Astrocyte of the spinal cord (primary cell): ENCODE measurements around the gene PCED1A.

ENCODE experiments used
- DNase-seq: peaks from one replicate; pipeline ENCODE4 v3.0.0; 2011; ENCODE audit warnings: low read depth, low spot score
- H3K4me3 ChIP-seq: 2 replicates; pipeline ENCODE4 v1.5.1; 2011; ENCODE audit warnings: low read depth, mild to moderate bottlenecking, low read length, moderate library complexity
- CTCF ChIP-seq: IDR thresholded peaks from 2 replicates; pipeline ENCODE4 v1.5.1; 2012; ENCODE audit warnings: low read depth, mild to moderate bottlenecking, low read length, inconsistent platforms
- in situ Hi-C: cut with HindIII; loops from 2 replicates; pipeline ENCODE4 v1.10.0; 2017; ENCODE audit warnings: low sequenced_read_pairs

The PCED1A gene

GRCh38 chr20:2799688-2800520 is 40.6 kb downstream of the PCED1A start:
- in situ Hi-C loops: no loop called here
- H3K4me3 ChIP-seq: peak overlapping the region; percentile 36
- no peak for TF ChIP-seq CTCF
- DNase-seq: peak; percentile 16

GRCh38 chr20:2799271-2799670 is 41.2 kb downstream of the PCED1A start:
- no peak for DNase-seq
- no peak for TF ChIP-seq CTCF
- in situ Hi-C loops: no loop called here
- peak overlapping the region; percentile 36 for H3K4me3 ChIP-seq

- peak; percentile 62 for DNase-seq
- TF ChIP-seq CTCF: no peak
- in situ Hi-C loops: no loop called here
- H3K4me3 ChIP-seq: no peak overlapping the region
Observed at GRCh38 chr20:2798814-2799213, 41.6 kb downstream of the PCED1A start.

- H3K4me3 ChIP-seq: no peak overlapping the region
- no peak for TF ChIP-seq CTCF
- no peak for DNase-seq
- in situ Hi-C loops: no loop called here
Observed at GRCh38 chr20:2798095-2798805, 42.2 kb downstream of the PCED1A start.

GRCh38 chr20:2797136-2797983 is 43.1 kb downstream of the PCED1A start:
- no peak for DNase-seq
- H3K4me3 ChIP-seq: no peak overlapping the region
- in situ Hi-C loops: no loop called here
- no peak for TF ChIP-seq CTCF

- DNase-seq: no peak
- no peak for TF ChIP-seq CTCF
- in situ Hi-C loops: no loop called here
- H3K4me3 ChIP-seq: no peak overlapping the region
Observed at GRCh38 chr20:2796011-2796660, 44.3 kb downstream of the PCED1A start.
